ENCODE results near the gene GTSE1.

GTSE1 gene

GRCh38 chr22:46348099-46348695, 51.5 kb downstream of the GTSE1 start:
- no peak for DNase-seq (ENCODE audit: low read depth)
- no peak overlapping the region for H3K4me3 ChIP-seq (ENCODE audit: low read depth, low read length)
- TF ChIP-seq CTCF (IDR thresholded peaks at IDR 0.05; ENCODE audit: insufficient read depth, low read depth, low read length, missing control alignments) = no peak

GRCh38 chr22:46349238-46349637, 52.6 kb downstream of the GTSE1 start:
- no peak for DNase-seq (ENCODE audit: low read depth)
- no peak for TF ChIP-seq CTCF (IDR thresholded peaks at IDR 0.05; ENCODE audit: insufficient read depth, low read depth, low read length, missing control alignments)

GRCh38 chr22:46349681-46350080, 53.0 kb downstream of the GTSE1 start:
- DNase-seq (ENCODE audit: low read depth) = no peak
- no peak for TF ChIP-seq CTCF (IDR thresholded peaks at IDR 0.05; ENCODE audit: insufficient read depth, low read depth, low read length, missing control alignments)

More at GRCh38 chr22:46349238-46349637, 52.6 kb downstream of the GTSE1 start:
- no peak overlapping the region for H3K4me3 ChIP-seq (ENCODE audit: low read depth, low read length)

GRCh38 chr22:46350121-46350520, 53.5 kb downstream of the GTSE1 start:
- no peak for DNase-seq (ENCODE audit: low read depth)
- TF ChIP-seq CTCF (IDR thresholded peaks at IDR 0.05; ENCODE audit: insufficient read depth, low read depth, low read length, missing control alignments) = no peak
- no peak overlapping the region for H3K4me3 ChIP-seq (ENCODE audit: low read depth, low read length)

More at GRCh38 chr22:46349681-46350080, 53.0 kb downstream of the GTSE1 start:
- H3K4me3 ChIP-seq (ENCODE audit: low read depth, low read length) = no peak overlapping the region

- H3K4me3 ChIP-seq (ENCODE audit: low read depth, low read length) = no peak overlapping the region
- DNase-seq (ENCODE audit: low read depth) = no peak
- TF ChIP-seq CTCF (IDR thresholded peaks at IDR 0.05; ENCODE audit: insufficient read depth, low read depth, low read length, missing control alignments) = no peak
Measured at GRCh38 chr22:46350646-46351045, 54.0 kb downstream of the GTSE1 start.

- no peak for TF ChIP-seq CTCF (IDR thresholded peaks at IDR 0.05; ENCODE audit: insufficient read depth, low read depth, low read length, missing control alignments)
- no peak overlapping the region for H3K4me3 ChIP-seq (ENCODE audit: low read depth, low read length)
- DNase-seq (ENCODE audit: low read depth) = no peak
Measured at GRCh38 chr22:46351131-46351735, 54.6 kb downstream of the GTSE1 start.

GRCh38 chr22:46351767-46352166, 55.1 kb downstream of the GTSE1 start:
- no peak overlapping the region for H3K4me3 ChIP-seq (ENCODE audit: low read depth, low read length)
- DNase-seq (ENCODE audit: low read depth) = no peak
- no peak for TF ChIP-seq CTCF (IDR thresholded peaks at IDR 0.05; ENCODE audit: insufficient read depth, low read depth, low read length, missing control alignments)
